Measurements from ENCODE around the gene WDR26. TPM values are rescaled to one million over a fixed set of nuclear protein-coding genes. Genes with fewer than 3 reads are reported as not detected.

The WDR26 gene
- total RNA-seq, 1 donor from 2014 or later, result 38.8 TPM

GRCh38 chr1:224466154-224466553 lies 31.6 kb upstream of the WDR26 start:
- Histone ChIP-seq H3K27me3 (ENCODE audit: control insufficient read depth, insufficient read depth, low read length) (no peaks in the 10 kb centered on the region), H3K4me3 (ENCODE audit: low read depth, low read length) (no peak overlapping the region), H3K36me3 (ENCODE audit: control insufficient read depth, insufficient read depth, low read length) (no peaks in the 10 kb centered on the region)
- TF ChIP-seq, protein P1, sequence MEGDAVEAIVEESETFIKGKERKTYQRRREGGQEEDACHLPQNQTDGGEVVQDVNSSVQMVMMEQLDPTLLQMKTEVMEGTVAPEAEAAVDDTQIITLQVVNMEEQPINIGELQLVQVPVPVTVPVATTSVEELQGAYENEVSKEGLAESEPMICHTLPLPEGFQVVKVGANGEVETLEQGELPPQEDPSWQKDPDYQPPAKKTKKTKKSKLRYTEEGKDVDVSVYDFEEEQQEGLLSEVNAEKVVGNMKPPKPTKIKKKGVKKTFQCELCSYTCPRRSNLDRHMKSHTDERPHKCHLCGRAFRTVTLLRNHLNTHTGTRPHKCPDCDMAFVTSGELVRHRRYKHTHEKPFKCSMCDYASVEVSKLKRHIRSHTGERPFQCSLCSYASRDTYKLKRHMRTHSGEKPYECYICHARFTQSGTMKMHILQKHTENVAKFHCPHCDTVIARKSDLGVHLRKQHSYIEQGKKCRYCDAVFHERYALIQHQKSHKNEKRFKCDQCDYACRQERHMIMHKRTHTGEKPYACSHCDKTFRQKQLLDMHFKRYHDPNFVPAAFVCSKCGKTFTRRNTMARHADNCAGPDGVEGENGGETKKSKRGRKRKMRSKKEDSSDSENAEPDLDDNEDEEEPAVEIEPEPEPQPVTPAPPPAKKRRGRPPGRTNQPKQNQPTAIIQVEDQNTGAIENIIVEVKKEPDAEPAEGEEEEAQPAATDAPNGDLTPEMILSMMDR (IDR thresholded peaks at IDR 0.05; ENCODE audit: insufficient read depth, low read length, poor library complexity, severe bottlenecking), result no peak
- DNase-seq (ENCODE audit: low read depth), result no peak

DNA sequence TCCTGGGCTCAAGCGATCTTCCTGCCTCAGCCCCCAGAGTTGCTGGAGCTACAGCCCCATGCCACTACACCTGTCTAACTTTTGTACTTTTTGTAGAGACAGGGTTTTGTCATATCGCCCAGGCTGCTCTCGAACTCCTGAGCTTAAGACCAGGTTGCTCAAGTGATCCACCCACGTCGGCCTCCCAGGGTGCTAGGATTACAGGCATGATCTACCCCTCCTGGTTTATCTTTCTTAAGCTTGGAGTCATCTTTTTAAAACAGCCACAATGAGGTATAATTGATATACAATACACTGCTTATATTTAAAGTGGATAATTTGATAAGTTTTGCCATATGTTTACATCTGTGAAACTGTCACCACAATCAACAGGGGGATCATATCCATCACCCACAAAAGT lies 25.4 kb upstream of the WDR26 start:
- no peaks in the 10 kb centered on the region for H3K27me3 ChIP-seq (ENCODE audit: control insufficient read depth, insufficient read depth, low read length)
- TF ChIP-seq, protein P1 (IDR thresholded peaks at IDR 0.05; ENCODE audit: insufficient read depth, low read length, poor library complexity, severe bottlenecking), result no peak
- no peak overlapping the region for H3K4me3 ChIP-seq (ENCODE audit: low read depth, low read length)
- no peaks in the 10 kb centered on the region for H3K36me3 ChIP-seq (ENCODE audit: control insufficient read depth, insufficient read depth, low read length)
- no peak for DNase-seq (ENCODE audit: low read depth)

GRCh38 chr1:224458996-224459395 lies 24.4 kb upstream of the WDR26 start:
- Histone ChIP-seq H3K4me3 (ENCODE audit: low read depth, low read length) (no peak overlapping the region), H3K27me3 (ENCODE audit: control insufficient read depth, insufficient read depth, low read length) (no peaks in the 10 kb centered on the region), H3K36me3 (ENCODE audit: control insufficient read depth, insufficient read depth, low read length) (no peaks in the 10 kb centered on the region)
- TF ChIP-seq, protein P1 (IDR thresholded peaks at IDR 0.05; ENCODE audit: insufficient read depth, low read length, poor library complexity, severe bottlenecking), result no peak
- DNase-seq (ENCODE audit: low read depth), result no peak

- Histone ChIP-seq H3K36me3 (ENCODE audit: control insufficient read depth, insufficient read depth, low read length) (no peaks in the 10 kb centered on the region), H3K27me3 (ENCODE audit: control insufficient read depth, insufficient read depth, low read length) (no peaks in the 10 kb centered on the region), H3K4me3 (ENCODE audit: low read depth, low read length) (no peak overlapping the region)
- TF ChIP-seq, protein P1 (IDR thresholded peaks at IDR 0.05; ENCODE audit: insufficient read depth, low read length, poor library complexity, severe bottlenecking), result no peak
- no peak for DNase-seq (ENCODE audit: low read depth)
These were observed 23.7 kb upstream of the WDR26 start for GRCh38 chr1:224458296-224458695.

- Histone ChIP-seq H3K27me3 (ENCODE audit: control insufficient read depth, insufficient read depth, low read length) (no peaks in the 10 kb centered on the region), H3K4me3 (ENCODE audit: low read depth, low read length) (no peak overlapping the region), H3K36me3 (ENCODE audit: control insufficient read depth, insufficient read depth, low read length) (no peaks in the 10 kb centered on the region)
- no peak for DNase-seq (ENCODE audit: low read depth)
- TF ChIP-seq, protein P1 (IDR thresholded peaks at IDR 0.05; ENCODE audit: insufficient read depth, low read length, poor library complexity, severe bottlenecking), result no peak
These were observed 23.2 kb upstream of the WDR26 start for GRCh38 chr1:224457782-224458144.

GRCh38 chr1:224456637-224456953 lies 22.0 kb upstream of the WDR26 start:
- DNase-seq (ENCODE audit: low read depth), result no peak
- H3K36me3 ChIP-seq (ENCODE audit: control insufficient read depth, insufficient read depth, low read length), result no peaks in the 10 kb centered on the region
- TF ChIP-seq, protein P1 (IDR thresholded peaks at IDR 0.05; ENCODE audit: insufficient read depth, low read length, poor library complexity, severe bottlenecking), result no peak
- no peaks in the 10 kb centered on the region for H3K27me3 ChIP-seq (ENCODE audit: control insufficient read depth, insufficient read depth, low read length)
- no peak overlapping the region for H3K4me3 ChIP-seq (ENCODE audit: low read depth, low read length)
